GM18861 (cell line): ENCODE results near the gene PCDH1.

Source experiments
- ATAC-seq: cut with Tn5 transposase; IDR thresholded peaks from one replicate; pipeline ENCODE4 v1.9.1; 2021; ENCODE audit not compliant: unreplicated experiment

Gene PCDH1

GRCh38 chr5:141812512-141812911, 65.7 kb downstream of the PCDH1 start:
- no peak for ATAC-seq

- no peak for ATAC-seq
Measured at GRCh38 chr5:141811287-141812155, 66.7 kb downstream of the PCDH1 start.

GRCh38 chr5:141810702-141811101, 67.5 kb downstream of the PCDH1 start:
- ATAC-seq: no peak

- no peak for ATAC-seq
Measured at GRCh38 chr5:141809380-141810096, 68.7 kb downstream of the PCDH1 start.

- no peak for ATAC-seq
Measured at GRCh38 chr5:141808857-141809256, 69.4 kb downstream of the PCDH1 start.

- ATAC-seq: no peak
Measured at GRCh38 chr5:141807732-141808131, 70.5 kb downstream of the PCDH1 start.

- no peak for ATAC-seq
Measured at GRCh38 chr5:141807329-141807728, 70.9 kb downstream of the PCDH1 start.

GRCh38 chr5:141806626-141807025, 71.6 kb downstream of the PCDH1 start:
- no peak for ATAC-seq

GRCh38 chr5:141805874-141806595, 72.2 kb downstream of the PCDH1 start:
- no peak for ATAC-seq

GRCh38 chr5:141804475-141804874, 73.7 kb downstream of the PCDH1 start:
- ATAC-seq: no peak
